Adrenal gland (tissue), 12 donors: ENCODE data around the gene CACNA1I. TPM values are rescaled to one million over a fixed set of nuclear protein-coding genes. Genes with fewer than 3 reads are reported as not detected.

ENCODE experiments used
- DNase-seq, 7 donors: peaks; one replicate each; pipeline ENCODE4 v3.0.0-alpha.2; 2019 to 2020
- H3K27ac ChIP-seq, 5 donors: fragments of 200-600 bp; sonication (generic) in 4 of 5; 1 replicate in 3 of 5; 2 replicates in 2 of 5; pipeline versions ENCODE4 v1.5.1 to v1.8.0; 2016 to 2020; ENCODE audit warnings: mild to moderate bottlenecking in 1 of 5
- H3K27me3 ChIP-seq: fragments of 200-600 bp; 2 replicates; pipeline ENCODE4 v1.8.0; 2021
- H3K36me3 ChIP-seq, 2 donors: fragments of 200-600 bp; replicated peaks in 1 of 2; 1 replicate in 1 of 2; 2 replicates in 1 of 2; pipeline versions ENCODE4 v1.5.1 to v1.8.0; 2018 to 2022
- H3K4me1 ChIP-seq, 2 donors: fragments of 200-600 bp; replicated peaks in 1 of 2; 1 replicate in 1 of 2; 2 replicates in 1 of 2; pipeline versions ENCODE4 v1.5.1 to v1.8.0; 2018 to 2021
- H3K4me3 ChIP-seq, 4 donors: fragments of 200-600 bp; sonication (generic) in 3 of 4; one replicate each; pipeline ENCODE4 v1.5.1; 2016 to 2018
- H3K9me3 ChIP-seq, 3 donors: fragments of 200-600 bp; sonication (generic) in 1 of 3; replicated peaks in 1 of 3; 1 replicate in 2 of 3; 2 replicates in 1 of 3; pipeline versions ENCODE4 v1.5.1 to v1.8.0; 2016 to 2021
- POLR2A ChIP-seq, 2 donors: fragments of 450-650 bp; IDR thresholded peaks; one replicate each; pipeline ENCODE4 v1.6.1; 2017; ENCODE audit warnings: antibody characterized with exemption in 2 of 2, mild to moderate bottlenecking in 2 of 2, moderate library complexity in 1 of 2
- WGBS, 4 donors: extraction: QIAGEN DNeasy Blood & Tissue Kit in 2 of 4; methylation state at CpG; one replicate each; pipeline versions ENCODE4 v1.1.5 to v1.1.7; 2013 to 2017; 5-methylcytosine and 5-hydroxymethylcytosine counted together
- intact Hi-C, 2 donors: fragments of 100-400 bp; cut with DNase I; formaldehyde crosslinking; loops; one replicate each; pipeline versions ENCODE4 v1.14.1 to v1.15.0; 2022 to 2023
- polyA plus RNA-seq, 3 donors: library from polyadenylated mRNA; stranded (reverse); fragments of 200-250 nt in 2 of 3; fragments of 350-450 nt in 1 of 3; fragmentation: Illumina TruSeq in 1 of 3; extraction: RNeasy Lipid Tissue Mini Kit (QIAGEN cat#74804) in 1 of 3; gene quantifications; one replicate each; pipeline ENCODE4 v1.2.3, GENCODE V29; 2013 to 2014
- total RNA-seq, 9 donors: library from RNA; depleted of rRNA in 4 of 9; stranded (reverse); fragments of >200 nt in 4 of 9; fragments of 120-200 nt in 1 of 9; fragmentation: NEBNext Ultra II Directional in 1 of 9; extraction: Animal tissue kit (Norgen Biotek cat#: 25700) in 1 of 9; gene quantifications; one replicate each; pipeline versions ENCODE4 v1.1.0 to v1.2.4, GENCODE V29; 2013 to 2023
- TF ChIP-seq, protein P1 (sequence below), 6 experiments: fragments of 450-650 bp in 4 of 6; fragments of 200-600 bp in 2 of 6; sonication (generic) in 1 of 6; IDR thresholded peaks; 1 replicate in 5 of 6; 2 replicates in 1 of 6; pipeline versions ENCODE4 v1.5.1 to v1.8.0; 2016 to 2021; ENCODE audit warnings: antibody characterized with exemption in 6 of 6, mild to moderate bottlenecking in 2 of 6, moderate library complexity in 1 of 6
- donor health status: healthy with polysubstance abuse.
- donor health status: Bipolar disorder and iron deficiency.
- donor health status: DM: yes; HTN: yes; CAD: no.
- donor health status: DM: no; HTN: no; CAD: no.
- donor health status: DM: no; HTN: no; CAD: no.
- donor health status: DM: yes; HTN: yes; CAD: no.

Gene CACNA1I
- total and polyA plus RNA-seq, 12 donors, result 0.06 to 20.1 (median 3.2) TPM

GRCh38 chr22:39601180-39601535 lies 30.6 kb downstream of the CACNA1I start:
- Histone ChIP-seq H3K27me3 (peaks cover 3% of the 10 kb centered on the region), H3K27ac (no peak overlapping the region), H3K4me1 (peaks cover 0 to 5% of the 10 kb centered on the region in 2 donors), H3K36me3 (no peaks in the 10 kb centered on the region), H3K9me3 (peaks cover 0 to 8% (median 0%) of the 10 kb centered on the region in 3 donors), H3K4me3 (no peak overlapping the region)
- intact Hi-C loops, result no loop called here
- TF ChIP-seq POLR2A (IDR thresholded peaks at IDR 0.05), result no peak
- TF ChIP-seq, protein P1, sequence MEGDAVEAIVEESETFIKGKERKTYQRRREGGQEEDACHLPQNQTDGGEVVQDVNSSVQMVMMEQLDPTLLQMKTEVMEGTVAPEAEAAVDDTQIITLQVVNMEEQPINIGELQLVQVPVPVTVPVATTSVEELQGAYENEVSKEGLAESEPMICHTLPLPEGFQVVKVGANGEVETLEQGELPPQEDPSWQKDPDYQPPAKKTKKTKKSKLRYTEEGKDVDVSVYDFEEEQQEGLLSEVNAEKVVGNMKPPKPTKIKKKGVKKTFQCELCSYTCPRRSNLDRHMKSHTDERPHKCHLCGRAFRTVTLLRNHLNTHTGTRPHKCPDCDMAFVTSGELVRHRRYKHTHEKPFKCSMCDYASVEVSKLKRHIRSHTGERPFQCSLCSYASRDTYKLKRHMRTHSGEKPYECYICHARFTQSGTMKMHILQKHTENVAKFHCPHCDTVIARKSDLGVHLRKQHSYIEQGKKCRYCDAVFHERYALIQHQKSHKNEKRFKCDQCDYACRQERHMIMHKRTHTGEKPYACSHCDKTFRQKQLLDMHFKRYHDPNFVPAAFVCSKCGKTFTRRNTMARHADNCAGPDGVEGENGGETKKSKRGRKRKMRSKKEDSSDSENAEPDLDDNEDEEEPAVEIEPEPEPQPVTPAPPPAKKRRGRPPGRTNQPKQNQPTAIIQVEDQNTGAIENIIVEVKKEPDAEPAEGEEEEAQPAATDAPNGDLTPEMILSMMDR (IDR thresholded peaks at IDR 0.05), result no peak
- 55 to 83% (median 74%) methylated on average over 7 to 9 of the region's 9 CpGs for WGBS, 4 donors
- DNase-seq, result no peak

DNA sequence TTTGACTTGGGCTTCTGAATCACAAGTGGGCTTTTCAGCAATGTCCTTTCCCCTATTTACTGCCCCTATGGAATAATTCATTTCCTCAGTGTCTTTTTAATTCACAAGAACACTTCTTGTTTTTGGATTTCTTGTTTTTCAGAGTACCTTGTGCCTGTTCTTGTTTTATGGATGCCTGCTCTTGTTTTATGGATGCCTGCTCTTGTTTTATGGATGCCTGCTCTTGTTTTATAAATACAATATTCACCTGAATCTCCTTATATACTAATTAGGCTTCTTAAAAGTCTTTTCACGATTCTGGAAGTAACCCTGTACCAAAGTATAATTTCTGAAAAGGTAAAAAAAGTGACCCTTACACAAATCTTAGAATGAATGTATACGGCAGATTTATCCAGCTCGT lies 32.8 kb downstream of the CACNA1I start:
- no peak for DNase-seq
- 74 to 82% (median 79%) methylated on average over 3 of the region's 3 CpGs for WGBS, 4 donors
- Histone ChIP-seq H3K4me3 (no peak overlapping the region), H3K27me3 (no peaks in the 10 kb centered on the region), H3K4me1 (peaks cover 0 to 4% of the 10 kb centered on the region in 2 donors), H3K27ac (no peak overlapping the region), H3K9me3 (peaks cover 0 to 8% (median 0%) of the 10 kb centered on the region in 3 donors), H3K36me3 (no peaks in the 10 kb centered on the region)
- intact Hi-C loops, result no loop called here
- TF ChIP-seq, protein P1 (IDR thresholded peaks at IDR 0.05), result no peak

DNA sequence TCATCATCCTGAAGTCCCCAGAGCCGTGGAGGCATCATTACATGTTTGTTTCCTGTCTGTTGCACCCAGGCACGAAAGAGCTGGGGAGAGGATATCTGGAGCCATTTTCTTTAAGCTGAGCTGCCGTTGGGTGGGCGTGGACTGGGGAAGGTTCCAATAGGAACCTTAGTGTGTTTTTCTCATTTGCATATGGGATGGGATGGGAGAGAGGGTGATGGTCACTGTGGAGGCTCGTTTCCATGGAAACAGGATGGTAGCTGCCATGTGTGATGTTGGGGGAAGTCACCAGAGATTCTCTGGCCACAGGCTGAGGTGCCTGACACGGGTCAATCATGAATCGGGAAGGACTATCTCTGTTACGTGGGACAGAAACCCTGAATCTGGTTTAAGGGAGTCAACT lies 39.7 kb downstream of the CACNA1I start:
- intact Hi-C loops, result no loop called here
- DNase-seq, result no peak
- TF ChIP-seq, protein P1 (IDR thresholded peaks at IDR 0.05), result no peak
- TF ChIP-seq POLR2A (IDR thresholded peaks at IDR 0.05), result no peak
- Histone ChIP-seq H3K27ac (no peak overlapping the region), H3K4me1 (peaks cover 0 to 4% of the 10 kb centered on the region in 2 donors), H3K9me3 (no peaks in the 10 kb centered on the region), H3K4me3 (no peak overlapping the region), H3K36me3 (no peaks in the 10 kb centered on the region), H3K27me3 (no peaks in the 10 kb centered on the region)
- 67 to 78% (median 74%) methylated on average over 8 of the region's 8 CpGs for WGBS, 4 donors

- Histone ChIP-seq H3K4me3 (no peak overlapping the region), H3K4me1 (peaks cover 0 to 4% of the 10 kb centered on the region in 2 donors), H3K9me3 (no peaks in the 10 kb centered on the region), H3K27ac (no peak overlapping the region), H3K36me3 (no peaks in the 10 kb centered on the region), H3K27me3 (no peaks in the 10 kb centered on the region)
- TF ChIP-seq POLR2A (IDR thresholded peaks at IDR 0.05), result no peak
- TF ChIP-seq, protein P1 (IDR thresholded peaks at IDR 0.05), result no peak
- intact Hi-C loops, result no loop called here
- DNase-seq, result no peak
- 83 to 93% (median 90%) methylated on average over 5 to 7 of the region's 7 CpGs for WGBS, 4 donors
Observed at GRCh38 chr22:39610766-39611165, 40.2 kb downstream of the CACNA1I start.
